Right lobe of liver (tissue), 6 donors: ENCODE data around the gene XRCC4. TPM values are rescaled to one million over a fixed set of nuclear protein-coding genes. Genes with fewer than 3 reads are reported as not detected.
A peak's percentile ranks its signal among the peaks of the same experiment; 100 is the strongest.

ENCODE experiments used
- ATAC-seq, 4 donors: fragments of 200-7000 bp; cut with Tn5 transposase; one replicate each; pipeline ENCODE4 v1.9.1; 2020; ENCODE audit warnings: mild to moderate bottlenecking in 4 of 4, moderate library complexity in 4 of 4
- DNase-seq, 3 donors: peaks; one replicate each; pipeline ENCODE4 v3.0.0-alpha.2; 2020
- H3K27ac ChIP-seq, 3 donors: fragments of 200-600 bp; one replicate each; pipeline ENCODE4 v1.8.0; 2022
- H3K27me3 ChIP-seq, 2 donors: fragments of 200-600 bp; one replicate each; pipeline ENCODE4 v1.8.0; 2022
- H3K36me3 ChIP-seq, 4 donors: fragments of 200-600 bp; sonication (generic) in 1 of 4; one replicate each; pipeline versions ENCODE4 v1.5.1 to v1.8.0; 2017 to 2022; ENCODE audit warnings: control low read depth in 1 of 4
- H3K4me1 ChIP-seq, 4 donors: fragments of 200-600 bp; sonication (generic) in 1 of 4; one replicate each; pipeline versions ENCODE4 v1.5.1 to v1.8.0; 2017 to 2022; ENCODE audit warnings: control low read depth in 1 of 4
- H3K4me3 ChIP-seq, 3 donors: fragments of 200-600 bp; one replicate each; pipeline ENCODE4 v1.8.0; 2022
- H3K9me3 ChIP-seq, 4 donors: fragments of 200-600 bp; sonication (generic) in 1 of 4; one replicate each; pipeline versions ENCODE4 v1.5.1 to v1.8.0; 2017 to 2022; ENCODE audit warnings: control low read depth in 1 of 4
- POLR2A ChIP-seq: fragments of 450-650 bp; IDR thresholded peaks from one replicate; pipeline ENCODE4 v1.6.1; 2017; ENCODE audit warnings: antibody characterized with exemption, mild to moderate bottlenecking
- WGBS: methylation state at CpG from one replicate; pipeline ENCODE4 v1.1.6; 2018; ENCODE audit warnings: low coverage, low lambda C conversion rate; ENCODE audit not compliant: insufficient coverage; ENCODE audit errors: missing lambda C conversion rate; 5-methylcytosine and 5-hydroxymethylcytosine counted together
- intact Hi-C, 2 donors: fragments of 100-400 bp; cut with DNase I; formaldehyde crosslinking; loops; one replicate each; pipeline versions ENCODE4 v1.11.2 to v1.14.1; 2022
- total RNA-seq, 6 experiments: library from RNA; depleted of rRNA in 2 of 6; stranded (reverse); fragments of >200 nt in 2 of 6; fragmentation: NEBNext Ultra II Directional in 3 of 6; extraction: Animal tissue kit (Norgen Biotek cat#: 25700) in 3 of 6; gene quantifications; one replicate each; pipeline versions ENCODE4 v1.1.0 to v1.2.4, GENCODE V29; 2016 to 2023
- TF ChIP-seq, protein P1 (sequence below), 4 donors: fragments of 200-600 bp in 3 of 4; fragments of 450-650 bp in 1 of 4; IDR thresholded peaks; one replicate each; pipeline versions ENCODE4 v1.5.1 to v1.8.0; 2016 to 2022; ENCODE audit warnings: antibody characterized with exemption in 4 of 4, mild to moderate bottlenecking in 2 of 4
- donor health status: DM: no; HTN: yes; CAD: no.
- donor health status: DM: no; HTN: no; CAD: no.
- donor health status: DM: no; HTN: no; CAD: no.
- donor health status: DM: no; HTN: yes; CAD: no.
- donor health status: DM: no; HTN: yes; CAD: no.

XRCC4 gene
- total RNA-seq, 6 experiments from 2014 or later, result 1.6 to 4.8 (median 2.5) TPM

GRCh38 chr5:83072966-83073365 is 4.4 kb upstream of the XRCC4 start:
- TF ChIP-seq, protein P1, sequence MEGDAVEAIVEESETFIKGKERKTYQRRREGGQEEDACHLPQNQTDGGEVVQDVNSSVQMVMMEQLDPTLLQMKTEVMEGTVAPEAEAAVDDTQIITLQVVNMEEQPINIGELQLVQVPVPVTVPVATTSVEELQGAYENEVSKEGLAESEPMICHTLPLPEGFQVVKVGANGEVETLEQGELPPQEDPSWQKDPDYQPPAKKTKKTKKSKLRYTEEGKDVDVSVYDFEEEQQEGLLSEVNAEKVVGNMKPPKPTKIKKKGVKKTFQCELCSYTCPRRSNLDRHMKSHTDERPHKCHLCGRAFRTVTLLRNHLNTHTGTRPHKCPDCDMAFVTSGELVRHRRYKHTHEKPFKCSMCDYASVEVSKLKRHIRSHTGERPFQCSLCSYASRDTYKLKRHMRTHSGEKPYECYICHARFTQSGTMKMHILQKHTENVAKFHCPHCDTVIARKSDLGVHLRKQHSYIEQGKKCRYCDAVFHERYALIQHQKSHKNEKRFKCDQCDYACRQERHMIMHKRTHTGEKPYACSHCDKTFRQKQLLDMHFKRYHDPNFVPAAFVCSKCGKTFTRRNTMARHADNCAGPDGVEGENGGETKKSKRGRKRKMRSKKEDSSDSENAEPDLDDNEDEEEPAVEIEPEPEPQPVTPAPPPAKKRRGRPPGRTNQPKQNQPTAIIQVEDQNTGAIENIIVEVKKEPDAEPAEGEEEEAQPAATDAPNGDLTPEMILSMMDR (IDR thresholded peaks at IDR 0.05), result no peak
- no peak for TF ChIP-seq POLR2A
- no peaks in the 10 kb centered on the region for H3K9me3 ChIP-seq
- 68% methylated on average over 6 of the region's 6 CpGs for WGBS
- DNase-seq (no peak), ATAC-seq (no peak)
- H3K36me3 ChIP-seq, result no peaks in the 10 kb centered on the region
- H3K4me1 ChIP-seq, result peaks cover 0 to 20% (median 3%) of the 10 kb centered on the region in 4 donors
- no peak overlapping the region for H3K4me3 ChIP-seq
- H3K27me3 ChIP-seq, result no peaks in the 10 kb centered on the region
- H3K27ac ChIP-seq, result no peak overlapping the region
- intact Hi-C loops, result no loop called here

DNA sequence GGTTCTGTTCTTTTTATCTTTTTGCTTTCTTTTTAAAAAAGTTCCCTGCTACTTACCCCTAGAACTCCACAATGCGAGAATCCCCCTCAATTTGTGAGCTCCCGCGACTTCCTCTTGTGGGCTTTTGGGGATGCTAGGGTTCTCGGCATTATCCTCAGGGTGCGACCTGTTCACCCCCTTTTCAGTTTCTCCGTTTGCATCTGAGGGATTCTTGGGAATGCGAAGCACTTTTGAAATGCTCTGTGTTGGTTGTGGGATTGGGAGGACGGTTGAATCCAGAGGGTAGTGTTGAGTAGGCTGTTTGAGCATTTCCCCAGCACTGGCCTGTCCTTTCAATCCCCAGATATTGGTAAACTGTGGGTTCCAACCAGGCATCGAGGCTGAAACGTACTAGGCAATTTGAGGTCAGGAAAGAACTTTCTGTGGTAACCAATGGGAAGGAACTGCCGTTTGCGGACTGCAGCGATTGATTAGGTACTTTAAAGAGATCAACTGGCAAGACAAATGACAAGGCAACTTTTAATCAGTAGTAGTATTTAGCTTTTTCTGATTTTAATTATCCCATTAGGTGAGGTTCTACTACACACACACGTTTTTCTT is 415 bp downstream of the XRCC4 start:
- ATAC-seq (peak; percentile 3 to 11 (median 4)), DNase-seq (no peak)
- Histone ChIP-seq H3K9me3 (no peaks in the 10 kb centered on the region), H3K36me3 (no peaks in the 10 kb centered on the region), H3K27ac (peak overlapping the region; percentile 56 to 81 (median 56)), H3K4me1 (peaks cover 0 to 20% (median 0%) of the 10 kb centered on the region in 4 donors), H3K27me3 (no peaks in the 10 kb centered on the region), H3K4me3 (peak overlapping the region; percentile 68 to 84 (median 83))
- 0% methylated on average over 14 of the region's 14 CpGs for WGBS
- TF ChIP-seq, protein P1 (IDR thresholded peaks at IDR 0.05), result no peak
- TF ChIP-seq POLR2A, result no peak
- intact Hi-C loops, result no loop called here

DNA sequence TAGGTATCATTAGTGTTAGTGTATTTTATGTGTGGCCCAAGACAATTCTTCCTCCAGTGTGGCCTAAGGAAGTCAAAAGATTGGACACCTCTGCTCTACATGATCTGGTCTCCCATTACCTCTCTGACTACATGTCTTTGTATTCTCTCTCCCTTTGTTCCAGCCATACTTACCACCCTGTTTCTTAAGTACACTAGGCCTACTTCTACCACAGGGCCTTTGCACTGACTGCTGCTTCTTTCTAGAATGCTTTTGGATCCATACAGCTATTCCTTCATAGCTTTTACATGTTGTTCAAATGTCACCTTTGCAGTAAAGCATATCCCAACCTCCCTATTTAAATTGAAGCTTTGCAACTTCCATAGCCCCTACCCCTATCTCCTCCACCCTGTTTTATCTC is 5.4 kb downstream of the XRCC4 start:
- intact Hi-C loops, result no loop called here
- ATAC-seq, result no peak
- Histone ChIP-seq H3K4me1 (peaks cover 0 to 19% (median 0%) of the 10 kb centered on the region in 4 donors), H3K4me3 (no peak overlapping the region), H3K36me3 (no peaks in the 10 kb centered on the region), H3K9me3 (no peaks in the 10 kb centered on the region), H3K27me3 (no peaks in the 10 kb centered on the region), H3K27ac (no peak overlapping the region)
- DNase-seq, result no peak
- no peak for TF ChIP-seq POLR2A
- TF ChIP-seq, protein P1 (IDR thresholded peaks at IDR 0.05), result no peak

- H3K4me3 ChIP-seq, result no peak overlapping the region
- no peak overlapping the region for H3K27ac ChIP-seq
- no peaks in the 10 kb centered on the region for H3K9me3 ChIP-seq
- peaks cover 0 to 14% (median 0%) of the 10 kb centered on the region in 4 donors for H3K4me1 ChIP-seq
- TF ChIP-seq, protein P1 (IDR thresholded peaks at IDR 0.05), result no peak
- no peak for TF ChIP-seq POLR2A
- intact Hi-C loops, result no loop called here
- H3K36me3 ChIP-seq, result no peaks in the 10 kb centered on the region
- no peaks in the 10 kb centered on the region for H3K27me3 ChIP-seq
- DNase-seq (no peak), ATAC-seq (peak in 2 of 4 donors; percentile 12 to 32)
- WGBS, result 36% methylated on average over 2 of the region's 2 CpGs
Observed at GRCh38 chr5:83084336-83084735, 7.0 kb downstream of the XRCC4 start.

- 14% methylated on average over 2 of the region's 2 CpGs for WGBS
- TF ChIP-seq POLR2A, result no peak
- TF ChIP-seq, protein P1 (IDR thresholded peaks at IDR 0.05), result no peak
- H3K36me3 ChIP-seq, result no peaks in the 10 kb centered on the region
- H3K27me3 ChIP-seq, result no peaks in the 10 kb centered on the region
- peaks cover 0 to 14% (median 0%) of the 10 kb centered on the region in 4 donors for H3K4me1 ChIP-seq
- intact Hi-C loops, result no loop called here
- DNase-seq, result no peak
- H3K4me3 ChIP-seq, result no peak overlapping the region
- ATAC-seq, result peak; percentile 85 to 96 (median 90)
- no peaks in the 10 kb centered on the region for H3K9me3 ChIP-seq
- H3K27ac ChIP-seq, result no peak overlapping the region
Observed at GRCh38 chr5:83085106-83085505, 7.8 kb downstream of the XRCC4 start.
